ENCODE data around the gene KAT14. TPM values are rescaled to one million over a fixed set of nuclear protein-coding genes. Genes with fewer than 3 reads are reported as not detected.

KAT14 gene
- total RNA-seq, 2 donors from 2014 or later = 35.2 to 51.0 TPM

GRCh38 chr20:18090044-18090443, 47.6 kb upstream of the KAT14 start:
- Mint-ChIP-seq H3K4me3 (no peak overlapping the region), H3K36me3 (ENCODE audit: low read depth) (no peaks in the 10 kb centered on the region), H3K27me3 (ENCODE audit: insufficient read depth) (peaks cover 9% of the 10 kb centered on the region), H3K4me1 (peaks cover 19% of the 10 kb centered on the region), H3K27ac (no peak overlapping the region), H3K9me3 (no peaks in the 10 kb centered on the region)
- Histone ChIP-seq H3K27me3 (ENCODE audit: control insufficient read depth, insufficient read depth, low read length, poor library complexity, severe bottlenecking) (no peaks in the 10 kb centered on the region), H3K4me1 (ENCODE audit: control insufficient read depth, insufficient read depth, low read length) (peaks cover 10% of the 10 kb centered on the region), H3K27ac (ENCODE audit: low read depth, low read length) (no peak overlapping the region), H3K4me3 (ENCODE audit: low read length) (no peak overlapping the region), H3K9me3 (ENCODE audit: control insufficient read depth, low read length) (no peaks in the 10 kb centered on the region), H3K9ac (ENCODE audit: extremely low read depth, low read length, poor library complexity, severe bottlenecking) (no peak overlapping the region), H3K36me3 (ENCODE audit: control insufficient read depth, insufficient read depth, low read length) (no peaks in the 10 kb centered on the region)
- peak; percentile 59 for TF ChIP-seq CTCF (conservative IDR thresholded peaks at IDR 0.05)
- DNase-seq = no peak
- 66 to 75% methylated on average over 3 of the region's 3 CpGs for WGBS, 2 experiments (ENCODE audit: insufficient coverage in 1 of 2, insufficient read length in 1 of 2)

GRCh38 chr20:18090477-18090876, 47.2 kb upstream of the KAT14 start:
- Histone ChIP-seq H3K9ac (ENCODE audit: extremely low read depth, low read length, poor library complexity, severe bottlenecking) (no peak overlapping the region), H3K4me3 (ENCODE audit: low read length) (no peak overlapping the region), H3K9me3 (ENCODE audit: control insufficient read depth, low read length) (no peaks in the 10 kb centered on the region), H3K27me3 (ENCODE audit: control insufficient read depth, insufficient read depth, low read length, poor library complexity, severe bottlenecking) (no peaks in the 10 kb centered on the region), H3K27ac (ENCODE audit: low read depth, low read length) (no peak overlapping the region), H3K4me1 (ENCODE audit: control insufficient read depth, insufficient read depth, low read length) (peaks cover 10% of the 10 kb centered on the region), H3K36me3 (ENCODE audit: control insufficient read depth, insufficient read depth, low read length) (no peaks in the 10 kb centered on the region)
- 90 to 96% methylated on average over 8 to 10 of the region's 10 CpGs for WGBS, 2 experiments (ENCODE audit: insufficient coverage in 1 of 2, insufficient read length in 1 of 2)
- peaks cover 9% of the 10 kb centered on the region for H3K27me3 Mint-ChIP-seq (ENCODE audit: insufficient read depth)
- no peak for TF ChIP-seq CTCF (conservative IDR thresholded peaks at IDR 0.05)
- no peak overlapping the region for H3K27ac Mint-ChIP-seq
- H3K36me3 Mint-ChIP-seq (ENCODE audit: low read depth) = no peaks in the 10 kb centered on the region
- peaks cover 19% of the 10 kb centered on the region for H3K4me1 Mint-ChIP-seq
- DNase-seq = no peak
- H3K4me3 Mint-ChIP-seq = no peak overlapping the region
- H3K9me3 Mint-ChIP-seq = no peaks in the 10 kb centered on the region

GRCh38 chr20:18091623-18092022, 46.0 kb upstream of the KAT14 start:
- no peaks in the 10 kb centered on the region for H3K9me3 ChIP-seq (ENCODE audit: control insufficient read depth, low read length)
- H3K4me1 ChIP-seq (ENCODE audit: control insufficient read depth, insufficient read depth, low read length) = peaks cover 10% of the 10 kb centered on the region
- 91 to 96% methylated on average over 6 to 7 of the region's 7 CpGs for WGBS, 2 experiments (ENCODE audit: insufficient coverage in 1 of 2, insufficient read length in 1 of 2)
- peaks cover 9% of the 10 kb centered on the region for H3K27me3 Mint-ChIP-seq (ENCODE audit: insufficient read depth)
- no peaks in the 10 kb centered on the region for H3K9me3 Mint-ChIP-seq
- TF ChIP-seq CTCF (conservative IDR thresholded peaks at IDR 0.05) = no peak
- no peak overlapping the region for H3K9ac ChIP-seq (ENCODE audit: extremely low read depth, low read length, poor library complexity, severe bottlenecking)
- no peaks in the 10 kb centered on the region for H3K36me3 ChIP-seq (ENCODE audit: control insufficient read depth, insufficient read depth, low read length)
- no peak for DNase-seq
- peaks cover 19% of the 10 kb centered on the region for H3K4me1 Mint-ChIP-seq
- no peak overlapping the region for H3K27ac Mint-ChIP-seq
- no peaks in the 10 kb centered on the region for H3K36me3 Mint-ChIP-seq (ENCODE audit: low read depth)
- H3K4me3 ChIP-seq (ENCODE audit: low read length) = no peak overlapping the region
- no peak overlapping the region for H3K4me3 Mint-ChIP-seq
- no peaks in the 10 kb centered on the region for H3K27me3 ChIP-seq (ENCODE audit: control insufficient read depth, insufficient read depth, low read length, poor library complexity, severe bottlenecking)
- H3K27ac ChIP-seq (ENCODE audit: low read depth, low read length) = no peak overlapping the region

Measured in endodermal cell (in vitro differentiated cells).